Breast epithelium (tissue), 3 donors: Measurements from ENCODE around the gene CRCP.

Experiments
- CTCF ChIP-seq, 3 donors: fragments of 450-650 bp; IDR thresholded peaks; one replicate each; pipeline ENCODE4 v1.5.1; 2016 to 2017; ENCODE audit warnings: antibody characterized with exemption in 3 of 3, mild to moderate bottlenecking in 3 of 3, moderate library complexity in 3 of 3
- POLR2AphosphoS5 ChIP-seq, 3 donors: sonication (generic); formaldehyde crosslinking; IDR thresholded peaks; one replicate each; pipeline ENCODE4 v1.6.1; 2017; ENCODE audit warnings: antibody characterized with exemption in 3 of 3

- TF ChIP-seq POLR2AphosphoS5 (IDR thresholded peaks at IDR 0.05) (peak in 1 of 3 donors; percentile 19), CTCF (IDR thresholded peaks at IDR 0.05) (no peak)
Measured at GRCh38 chr7:66170309-66171231, 55.9 kb downstream of the CRCP start.
